H1 (cell line): ENCODE data around the gene ULK3. TPM values are rescaled to one million over a fixed set of nuclear protein-coding genes. Genes with fewer than 3 reads are reported as not detected.

ENCODE experiments used
- CTCF ChIA-PET: fragments of 300-600 bp; sonication (Branson Sonifier 250); formaldehyde crosslinking; loops from one replicate; lab custom pipeline; 2021; ENCODE audit not compliant: partially characterized antibody; lab: Charles Lee
- POLR2A ChIA-PET: fragments of 300-600 bp; sonication (Branson Sonifier 250); formaldehyde crosslinking; loops from one replicate; lab custom pipeline; 2021; ENCODE audit warnings: inconsistent platforms; ENCODE audit not compliant: partially characterized antibody; lab: Charles Lee
- DNase-seq, 2 experiments: peaks; one replicate each; pipeline versions ENCODE4 v3.0.0 to v3.0.0-alpha.2; 2010 to 2022; ENCODE audit warnings: low spot score in 2 of 2, low read depth in 1 of 2, mixed read lengths in 1 of 2
- FAIRE-seq: peaks from 2 replicates; lab custom pipeline; 2011; peaks lifted over from hg19 to GRCh38; lab: Jason Lieb, UNC
- H2AFZ ChIP-seq: 2 replicates; pipeline ENCODE4 v1.8.1; 2012; ENCODE audit warnings: low read length, inconsistent platforms
- H2AK5ac ChIP-seq: 2 replicates; pipeline ENCODE4 v1.6.1; 2013; ENCODE audit warnings: low read depth, low read length
- H2BK120ac ChIP-seq: replicated peaks from 2 replicates; pipeline ENCODE3; 2013; ENCODE audit warnings: low read depth, low read length, inconsistent platforms
- H2BK12ac ChIP-seq: 2 replicates; pipeline ENCODE4 v1.6.1; 2013; ENCODE audit warnings: low read depth, low read length
- H2BK15ac ChIP-seq: 2 replicates; pipeline ENCODE4 v1.6.1; 2013; ENCODE audit warnings: low read length
- H2BK20ac ChIP-seq: 2 replicates; pipeline ENCODE4 v1.6.1; 2013; ENCODE audit warnings: low read length
- H2BK5ac ChIP-seq: 2 replicates; pipeline ENCODE4 v1.6.1; 2013; ENCODE audit warnings: low read depth, low read length
- H3K14ac ChIP-seq: 2 replicates; pipeline ENCODE4 v1.6.1; 2013; ENCODE audit warnings: inconsistent platforms; ENCODE audit not compliant: insufficient read length
- H3K18ac ChIP-seq: 2 replicates; pipeline ENCODE4 v1.6.1; 2013; ENCODE audit warnings: low read length; ENCODE audit errors: extremely low read depth
- H3K23ac ChIP-seq: 2 replicates; pipeline ENCODE4 v1.6.1; 2013; ENCODE audit warnings: inconsistent platforms; ENCODE audit not compliant: insufficient read length
- H3K23me2 ChIP-seq: 2 replicates; pipeline ENCODE4 v1.6.1; 2013; ENCODE audit warnings: low read depth, low read length
- H3K27ac ChIP-seq: 2 replicates; pipeline ENCODE4 v1.6.1; 2011; ENCODE audit warnings: low read depth, low read length, inconsistent platforms
- H3K27me3 ChIP-seq, 4 experiments: replicated peaks in 1 of 4; 1 replicate in 1 of 4; 2 replicates in 3 of 4; pipeline versions ENCODE4 v1.6.1 to v1.8.1; 2011 to 2013; ENCODE audit warnings: low read length in 3 of 4, mild to moderate bottlenecking in 3 of 4, inconsistent platforms in 2 of 4, mixed read lengths in 2 of 4, moderate library complexity in 1 of 4; ENCODE audit not compliant: control insufficient read depth in 3 of 4, insufficient read depth in 3 of 4; ENCODE audit errors: extremely low read depth in 1 of 4
- H3K36me3 ChIP-seq, 4 experiments: 2 replicates each; pipeline versions ENCODE4 v1.6.1 to v1.8.1; 2011 to 2013; ENCODE audit warnings: mild to moderate bottlenecking in 4 of 4, low read length in 3 of 4, moderate library complexity in 2 of 4, control low read depth in 1 of 4, inconsistent platforms in 1 of 4; ENCODE audit not compliant: insufficient read depth in 4 of 4, control insufficient read depth in 2 of 4
- H3K4ac ChIP-seq: replicated peaks from 2 replicates; pipeline ENCODE3; 2013; ENCODE audit warnings: low read length, low read depth, mixed read lengths, inconsistent platforms; ENCODE audit not compliant: insufficient read length
- H3K4me1 ChIP-seq, 4 experiments: replicated peaks in 1 of 4; 1 replicate in 1 of 4; 2 replicates in 3 of 4; pipeline versions ENCODE4 v1.6.1 to v1.8.1; 2011 to 2013; ENCODE audit warnings: low read length in 3 of 4, inconsistent platforms in 2 of 4, mixed read lengths in 1 of 4; ENCODE audit not compliant: insufficient read depth in 4 of 4, control insufficient read depth in 3 of 4
- H3K4me2 ChIP-seq, 2 experiments: 2 replicates each; pipeline versions ENCODE4 v1.6.1 to v1.8.1; 2011 to 2013; ENCODE audit warnings: low read depth in 2 of 2, low read length in 2 of 2, control low read depth in 1 of 2, inconsistent platforms in 1 of 2, mild to moderate bottlenecking in 1 of 2; ENCODE audit not compliant: insufficient read depth in 1 of 2
- H3K4me3 ChIP-seq, 4 experiments: fragments of 200-600, 300-600 bp in 1 of 4; sonication (generic), shearing (Covaris generic), sonication (Bioruptor Twin) in 1 of 4; 2 replicates each; pipeline versions ENCODE4 v1.5.1 to v1.8.1; 2011 to 2016; ENCODE audit warnings: low read length in 4 of 4, low read depth in 3 of 4, control low read depth in 2 of 4, inconsistent platforms in 2 of 4, mild to moderate bottlenecking in 2 of 4, mixed read lengths in 1 of 4, moderate library complexity in 1 of 4; ENCODE audit not compliant: insufficient read depth in 2 of 4; ENCODE audit errors: extremely low read depth in 1 of 4
- H3K56ac ChIP-seq: replicated peaks from 2 replicates; pipeline ENCODE3; 2013; ENCODE audit warnings: low read depth, mild to moderate bottlenecking, mixed read lengths, low read length, inconsistent platforms; ENCODE audit not compliant: insufficient read length
- H3K79me1 ChIP-seq: 2 replicates; pipeline ENCODE4 v1.6.1; 2013; ENCODE audit warnings: low read depth, low read length, control low read depth
- H3K79me2 ChIP-seq, 2 experiments: 2 replicates each; pipeline versions ENCODE4 v1.6.1 to v1.8.1; 2012 to 2013; ENCODE audit warnings: low read length in 2 of 2, mild to moderate bottlenecking in 2 of 2, inconsistent platforms in 1 of 2; ENCODE audit not compliant: insufficient read depth in 2 of 2, control insufficient read depth in 1 of 2
- H3K9ac ChIP-seq, 4 experiments: replicated peaks in 1 of 4; 1 replicate in 1 of 4; 2 replicates in 3 of 4; pipeline versions ENCODE4 v1.6.1 to v1.8.1; 2011 to 2013; ENCODE audit warnings: low read depth in 3 of 4, low read length in 3 of 4, control low read depth in 2 of 4, mild to moderate bottlenecking in 2 of 4, moderate library complexity in 2 of 4, inconsistent platforms in 1 of 4; ENCODE audit errors: extremely low read depth in 1 of 4
- H3K9me3 ChIP-seq, 2 experiments: 2 replicates each; pipeline versions ENCODE4 v1.6.1 to v1.8.1; 2012 to 2013; ENCODE audit warnings: mild to moderate bottlenecking in 2 of 2, moderate library complexity in 2 of 2, control low read depth in 1 of 2, inconsistent platforms in 1 of 2, low read depth in 1 of 2, low read length in 1 of 2, mixed read lengths in 1 of 2; ENCODE audit not compliant: insufficient read depth in 2 of 2
- H4K20me1 ChIP-seq, 2 experiments: replicated peaks in 1 of 2; 2 replicates each; pipeline versions ENCODE3 to v1.8.1; 2011 to 2013; ENCODE audit warnings: inconsistent platforms in 2 of 2, low read length in 2 of 2, mild to moderate bottlenecking in 1 of 2; ENCODE audit not compliant: insufficient read depth in 2 of 2, control insufficient read depth in 1 of 2
- H4K5ac ChIP-seq: 2 replicates; pipeline ENCODE4 v1.6.1; 2013; ENCODE audit warnings: low read length, low read depth, mixed read lengths, inconsistent platforms; ENCODE audit not compliant: insufficient read length
- H4K8ac ChIP-seq: 2 replicates; pipeline ENCODE4 v1.8.0; 2013; ENCODE audit warnings: mild to moderate bottlenecking, moderate library complexity, low read length, inconsistent platforms; ENCODE audit not compliant: insufficient read depth; ENCODE audit errors: extremely low read depth
- H4K91ac ChIP-seq: replicated peaks from 2 replicates; pipeline ENCODE3; 2013; ENCODE audit warnings: low read length, mixed read lengths, inconsistent platforms; ENCODE audit not compliant: insufficient read length
- ASH2L ChIP-seq: fragments of 200-600, 300-600 bp; sonication (generic); IDR thresholded peaks from one replicate; pipeline ENCODE4 v1.7.1; 2017; ENCODE audit warnings: low read length
- CREB1 ChIP-seq: IDR thresholded peaks from 2 replicates; pipeline ENCODE4 v1.6.1; 2012; ENCODE audit warnings: inconsistent platforms
- EGR1 ChIP-seq: IDR thresholded peaks from 2 replicates; pipeline ENCODE4 v1.6.1; 2011; ENCODE audit warnings: low read depth, low read length, borderline replicate concordance
- FOSL1 ChIP-seq: IDR thresholded peaks from 2 replicates; pipeline ENCODE4 v1.6.1; 2011; ENCODE audit warnings: mild to moderate bottlenecking, low read depth, low read length, moderate library complexity; ENCODE audit not compliant: insufficient read depth
- GTF2F1 ChIP-seq: IDR thresholded peaks from 2 replicates; pipeline ENCODE4 v1.6.1; 2012; ENCODE audit warnings: low read depth, low read length, improper control_type of control experiment, borderline replicate concordance
- MAFK ChIP-seq: IDR thresholded peaks from 2 replicates; pipeline ENCODE4 v1.6.1; 2012; ENCODE audit warnings: low read depth, mild to moderate bottlenecking, improper control_type of control experiment, low read length
- RAD21 ChIP-seq, 2 experiments: IDR thresholded peaks in 1 of 2; conservative IDR thresholded peaks in 1 of 2; 2 replicates each; pipeline ENCODE4 v1.6.1; 2011; ENCODE audit warnings: low read depth in 2 of 2, low read length in 2 of 2, improper control_type of control experiment in 1 of 2, inconsistent platforms in 1 of 2, mild to moderate bottlenecking in 1 of 2, moderate library complexity in 1 of 2
- RXRA ChIP-seq: IDR thresholded peaks from 2 replicates; pipeline ENCODE4 v1.6.1; 2011; ENCODE audit warnings: low read depth, mild to moderate bottlenecking, low read length, moderate library complexity; ENCODE audit not compliant: insufficient read depth
- TAF7 ChIP-seq: optimal IDR thresholded peaks from 2 replicates; pipeline ENCODE3; 2011; ENCODE audit warnings: low read depth, mild to moderate bottlenecking, inconsistent platforms, low read length, moderate library complexity, borderline replicate concordance
- YY1 ChIP-seq: IDR thresholded peaks from 2 replicates; pipeline ENCODE4 v1.6.1; 2011; ENCODE audit warnings: low read depth, mild to moderate bottlenecking, low read length
- ZNF274 ChIP-seq: IDR thresholded peaks from 2 replicates; pipeline ENCODE4 v1.7.0; 2012; ENCODE audit warnings: low read length, borderline replicate concordance; ENCODE audit errors: extremely low read depth
- WGBS, 2 experiments: shearing (Covaris generic) in 1 of 2; methylation state at CpG; one replicate each; pipeline versions ENCODE4 v1.1.6 to v1.1.7; 2013 to 2015; ENCODE audit warnings: low lambda C conversion rate in 2 of 2, mixed read lengths in 2 of 2, inconsistent platforms in 1 of 2, low coverage in 1 of 2, missing lambda C conversion rate in 1 of 2; ENCODE audit not compliant: insufficient replicate concordance in 2 of 2, insufficient coverage in 1 of 2, insufficient read length in 1 of 2; ENCODE audit errors: extremely low coverage in 1 of 2, missing lambda C conversion rate in 1 of 2; 5-methylcytosine and 5-hydroxymethylcytosine counted together
- polyA plus RNA-seq, 7 experiments: library from polyadenylated mRNA; depleted of rRNA in 3 of 7; stranded (reverse) in 5 of 7; unstranded in 2 of 7; fragments of >200 nt in 5 of 7; fragments of 200-250 nt in 2 of 7; gene quantifications; 1 replicate in 5 of 7; 2 replicates in 1 of 7; 4 replicates in 1 of 7; pipeline versions ENCODE4 v1.2.1 to v1.2.3, GENCODE V29; 2011 to 2013; ENCODE audit warnings: missing spikeins in 2 of 7, mixed read lengths in 2 of 7
- total RNA-seq: library from RNA; stranded (reverse); fragmentation: NEBNext Ultra II Directional; extraction: Animal tissue kit (Norgen Biotek cat#: 25700); gene quantifications from 2 replicates; pipeline ENCODE4 v1.2.1, GENCODE V29; 2021

Gene ULK3
- total and polyA plus RNA-seq, 2 of the 8 experiments (the other 6 are each of a cell fraction or from before 2014, with no cell fraction given): 27.1 to 34.4 TPM

DNA sequence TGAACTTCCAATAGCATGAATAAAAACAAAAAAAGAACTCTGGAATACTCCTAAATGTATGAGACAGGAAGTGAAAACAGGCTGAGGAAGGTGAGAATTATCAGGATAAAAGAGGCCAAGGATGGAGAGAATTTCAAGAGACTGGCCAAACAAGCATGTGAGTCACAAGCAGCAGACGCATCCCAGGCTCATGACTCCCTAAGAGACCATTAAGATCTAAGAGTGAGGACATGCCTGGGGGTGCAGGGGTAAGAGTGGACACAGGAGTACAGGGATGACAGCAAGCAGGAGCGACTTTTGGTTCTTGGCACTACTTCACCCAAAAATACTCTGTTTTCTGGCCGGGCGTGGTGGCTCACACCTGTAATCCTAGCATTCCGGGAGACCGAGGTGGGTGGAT lies 23.1 kb upstream of the ULK3 start:
- H4K20me1 ChIP-seq: peaks cover 3 to 12% of the 10 kb centered on the region in 2 experiments
- H2AFZ ChIP-seq: no peak overlapping the region
- H3K27ac ChIP-seq: no peak overlapping the region
- no peak overlapping the region for H2BK15ac ChIP-seq
- H4K91ac ChIP-seq: no peak overlapping the region
- H3K9ac ChIP-seq: no peak overlapping the region
- 91% methylated on average over 6 of the region's 6 CpGs; no CpG with 5 or more reads in 1 of the 2 experiments for WGBS, 2 experiments
- no peak for TF ChIP-seq TAF7
- no peak for TF ChIP-seq GTF2F1
- no peak for TF ChIP-seq MAFK
- no peak for TF ChIP-seq ASH2L
- no peak for TF ChIP-seq YY1
- TF ChIP-seq RAD21 (IDR thresholded peaks at IDR 0.05 in 1 of 2, conservative IDR thresholded peaks at IDR 0.05 in 1 of 2; ENCODE audit: low read depth in 2 of 2, low read length in 2 of 2): no peak
- TF ChIP-seq CREB1: no peak
- TF ChIP-seq FOSL1: no peak
- no peak for TF ChIP-seq ZNF274
- TF ChIP-seq EGR1: no peak
- TF ChIP-seq RXRA: no peak
- H2BK120ac ChIP-seq: no peak overlapping the region
- no peak overlapping the region for H4K5ac ChIP-seq
- no peak overlapping the region for H3K4me3 ChIP-seq
- no peaks in the 10 kb centered on the region for H3K27me3 ChIP-seq
- H3K79me2 ChIP-seq: peaks cover 0 to 48% of the 10 kb centered on the region in 2 experiments; a peak in 2 of 4 replicates
- H2AK5ac ChIP-seq: no peak overlapping the region
- no peak overlapping the region for H3K18ac ChIP-seq
- peaks cover 9% of the 10 kb centered on the region; the same call in 1 of the 2 replicates for H3K79me1 ChIP-seq
- H3K23ac ChIP-seq: no peak overlapping the region
- DNase-seq: no peak
- H2BK12ac ChIP-seq: no peak overlapping the region
- no peak overlapping the region for H4K8ac ChIP-seq
- no peak overlapping the region; the same call in 1 of the 2 replicates for H2BK5ac ChIP-seq
- no peaks in the 10 kb centered on the region for H3K4me1 ChIP-seq
- H2BK20ac ChIP-seq: no peak overlapping the region
- no peak overlapping the region for H3K4me2 ChIP-seq
- no peak overlapping the region for H3K14ac ChIP-seq
- no peak overlapping the region for H3K56ac ChIP-seq
- H3K9me3 ChIP-seq: no peaks in the 10 kb centered on the region
- no peak overlapping the region for H3K4ac ChIP-seq
- FAIRE-seq: no peak
- ChIA-PET CTCF (no interaction called here), POLR2A (interaction anchor here (0.7 kb wide), 1 partner anchor 158 kb away, joined by 4 read pairs; no protein-coding TSS in a partner anchor)
- H3K23me2 ChIP-seq: peaks cover 2% of the 10 kb centered on the region; the same call in 1 of the 2 replicates
- no peaks in the 10 kb centered on the region for H3K36me3 ChIP-seq
